Measurements from ENCODE around the gene SPSB3.

- no peak for TF ChIP-seq TAF1 (conservative IDR thresholded peaks at IDR 0.05)
- TF ChIP-seq, protein P1, sequence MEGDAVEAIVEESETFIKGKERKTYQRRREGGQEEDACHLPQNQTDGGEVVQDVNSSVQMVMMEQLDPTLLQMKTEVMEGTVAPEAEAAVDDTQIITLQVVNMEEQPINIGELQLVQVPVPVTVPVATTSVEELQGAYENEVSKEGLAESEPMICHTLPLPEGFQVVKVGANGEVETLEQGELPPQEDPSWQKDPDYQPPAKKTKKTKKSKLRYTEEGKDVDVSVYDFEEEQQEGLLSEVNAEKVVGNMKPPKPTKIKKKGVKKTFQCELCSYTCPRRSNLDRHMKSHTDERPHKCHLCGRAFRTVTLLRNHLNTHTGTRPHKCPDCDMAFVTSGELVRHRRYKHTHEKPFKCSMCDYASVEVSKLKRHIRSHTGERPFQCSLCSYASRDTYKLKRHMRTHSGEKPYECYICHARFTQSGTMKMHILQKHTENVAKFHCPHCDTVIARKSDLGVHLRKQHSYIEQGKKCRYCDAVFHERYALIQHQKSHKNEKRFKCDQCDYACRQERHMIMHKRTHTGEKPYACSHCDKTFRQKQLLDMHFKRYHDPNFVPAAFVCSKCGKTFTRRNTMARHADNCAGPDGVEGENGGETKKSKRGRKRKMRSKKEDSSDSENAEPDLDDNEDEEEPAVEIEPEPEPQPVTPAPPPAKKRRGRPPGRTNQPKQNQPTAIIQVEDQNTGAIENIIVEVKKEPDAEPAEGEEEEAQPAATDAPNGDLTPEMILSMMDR (IDR thresholded peaks at IDR 0.05; ENCODE audit: low read depth, low read length, missing input control), result no peak
Measured at GRCh38 chr16:1771188-1771863, 11.0 kb downstream of the SPSB3 start, which contains the start of gene NME3.

All from liver (tissue), 3 donors.